Fibroblast of pulmonary artery (primary cell): ENCODE results near the gene RANBP17.
"Not testable (repeated sequence)": the region's sequence is repeated elsewhere in the genome, so short reads cannot be mapped to it uniquely, and the experiment has no call there.

ENCODE experiments used
- DNase-seq: peaks from one replicate; pipeline ENCODE4 v3.0.0-alpha.2; 2010; ENCODE audit warnings: low read depth
- H3K4me3 ChIP-seq: replicated peaks from 2 replicates; pipeline ENCODE4 v1.5.1; 2011; ENCODE audit warnings: low read depth, mild to moderate bottlenecking, control low read depth, low read length, moderate library complexity
- TF ChIP-seq, protein P1 (sequence below): IDR thresholded peaks from 2 replicates; pipeline ENCODE4 v1.5.1; 2011; ENCODE audit warnings: mild to moderate bottlenecking, control low read depth, low read length, inconsistent platforms; ENCODE audit errors: missing control alignments

The RANBP17 gene

DNA sequence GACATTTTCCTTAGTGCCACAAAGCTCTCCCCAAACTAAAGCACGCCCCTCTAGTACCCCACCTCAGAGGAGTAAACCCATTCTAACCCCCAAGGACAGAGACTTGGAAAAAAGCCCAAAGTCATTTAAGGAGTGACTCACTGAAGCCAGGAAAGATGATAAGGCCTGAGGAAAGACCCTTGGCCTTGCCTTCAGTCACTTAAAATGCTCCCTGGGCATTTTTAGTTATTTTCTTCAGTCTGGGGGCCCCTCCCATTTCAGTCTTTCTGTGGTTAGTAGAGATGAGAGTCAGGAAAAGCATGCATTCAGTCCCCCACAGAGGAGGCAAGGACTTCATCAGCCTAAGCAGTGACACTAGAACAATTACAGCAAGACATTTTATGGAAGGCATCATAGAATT lies 433.5 kb downstream of the RANBP17 start:
- TF ChIP-seq, protein P1, sequence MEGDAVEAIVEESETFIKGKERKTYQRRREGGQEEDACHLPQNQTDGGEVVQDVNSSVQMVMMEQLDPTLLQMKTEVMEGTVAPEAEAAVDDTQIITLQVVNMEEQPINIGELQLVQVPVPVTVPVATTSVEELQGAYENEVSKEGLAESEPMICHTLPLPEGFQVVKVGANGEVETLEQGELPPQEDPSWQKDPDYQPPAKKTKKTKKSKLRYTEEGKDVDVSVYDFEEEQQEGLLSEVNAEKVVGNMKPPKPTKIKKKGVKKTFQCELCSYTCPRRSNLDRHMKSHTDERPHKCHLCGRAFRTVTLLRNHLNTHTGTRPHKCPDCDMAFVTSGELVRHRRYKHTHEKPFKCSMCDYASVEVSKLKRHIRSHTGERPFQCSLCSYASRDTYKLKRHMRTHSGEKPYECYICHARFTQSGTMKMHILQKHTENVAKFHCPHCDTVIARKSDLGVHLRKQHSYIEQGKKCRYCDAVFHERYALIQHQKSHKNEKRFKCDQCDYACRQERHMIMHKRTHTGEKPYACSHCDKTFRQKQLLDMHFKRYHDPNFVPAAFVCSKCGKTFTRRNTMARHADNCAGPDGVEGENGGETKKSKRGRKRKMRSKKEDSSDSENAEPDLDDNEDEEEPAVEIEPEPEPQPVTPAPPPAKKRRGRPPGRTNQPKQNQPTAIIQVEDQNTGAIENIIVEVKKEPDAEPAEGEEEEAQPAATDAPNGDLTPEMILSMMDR = no peak
- H3K4me3 ChIP-seq = no peak overlapping the region
- DNase-seq = no peak

DNA sequence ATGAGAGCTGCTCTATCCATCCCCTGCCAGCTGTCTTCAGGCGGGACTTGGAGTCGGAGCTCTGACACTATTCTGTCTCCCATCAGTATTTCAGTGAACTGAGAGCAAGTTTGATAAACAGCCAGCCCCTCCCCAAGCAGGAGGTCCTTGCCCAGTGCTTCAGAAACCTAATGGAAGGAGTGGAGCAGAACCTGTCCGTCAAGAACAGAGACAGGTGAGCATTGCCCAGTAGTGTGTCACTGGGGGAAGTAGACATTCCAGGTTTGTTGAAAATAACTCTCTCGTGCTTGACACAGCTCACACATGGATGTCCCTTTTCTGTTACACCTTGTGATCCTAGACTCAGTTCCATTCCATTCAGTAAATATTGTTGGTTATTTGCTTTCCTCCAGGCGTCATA lies 434.0 kb downstream of the RANBP17 start:
- TF ChIP-seq, protein P1 = no peak
- no peak overlapping the region for H3K4me3 ChIP-seq
- no peak for DNase-seq

DNA sequence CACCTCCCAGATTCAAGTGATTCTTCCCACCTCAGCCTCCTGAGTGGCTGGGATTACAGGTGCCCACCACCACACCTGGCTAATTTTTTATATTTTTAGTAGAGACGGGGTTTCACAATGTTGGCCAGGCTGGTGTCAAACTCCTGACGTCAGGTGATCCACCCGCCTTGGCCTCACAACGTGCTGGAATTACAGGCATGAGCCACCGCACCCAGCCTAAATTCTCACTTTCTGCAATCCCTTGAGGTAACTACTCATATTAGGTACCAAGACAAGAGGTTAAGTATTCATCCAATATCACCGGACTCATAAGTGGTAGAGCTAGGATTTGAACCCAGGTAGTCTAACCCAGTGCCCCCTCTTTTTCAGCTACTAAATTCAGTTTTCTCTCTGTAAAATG lies 436.1 kb downstream of the RANBP17 start:
- DNase-seq, H3K4me3 ChIP-seq: not testable (repeated sequence)

DNA sequence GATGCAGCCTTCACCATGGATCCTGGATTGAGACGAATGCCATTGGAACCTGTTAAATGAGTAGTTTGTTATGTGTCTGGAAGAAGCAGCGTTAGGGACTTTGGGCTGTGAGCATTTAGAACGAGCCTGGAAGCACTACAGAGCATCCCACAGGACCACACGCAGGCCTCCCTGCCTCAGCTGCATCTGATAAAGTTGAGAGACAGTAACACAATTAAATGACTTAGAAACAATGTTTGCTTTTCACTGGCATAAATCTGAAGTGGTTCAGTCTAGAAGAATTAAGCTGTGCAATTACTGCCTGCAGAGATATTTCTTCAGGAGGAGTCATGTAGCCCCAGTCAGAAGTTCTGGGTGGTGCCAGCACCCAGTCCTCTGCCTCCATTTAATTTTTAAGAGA lies 437.4 kb downstream of the RANBP17 start:
- no peak overlapping the region for H3K4me3 ChIP-seq
- TF ChIP-seq, protein P1 = no peak
- no peak for DNase-seq

DNA sequence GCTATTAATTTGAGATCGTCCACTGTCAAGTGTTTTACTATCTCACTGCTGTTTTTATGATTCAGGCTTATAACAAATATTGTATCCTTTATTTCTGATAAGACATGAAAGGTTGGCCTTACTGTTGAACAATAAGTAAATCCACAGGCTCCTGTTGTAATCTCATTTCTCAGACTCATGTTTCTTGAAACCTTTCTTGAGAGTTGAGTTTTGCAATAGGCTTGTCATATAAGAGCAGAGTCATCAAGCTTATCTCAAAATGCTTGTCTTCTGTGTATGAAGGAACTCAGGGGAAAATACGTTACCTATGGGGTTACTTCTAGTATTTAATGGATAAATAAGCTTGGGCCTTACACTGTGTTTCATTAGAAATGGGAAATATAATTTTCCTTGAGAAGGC lies 438.0 kb downstream of the RANBP17 start:
- no peak overlapping the region for H3K4me3 ChIP-seq
- TF ChIP-seq, protein P1 = no peak
- DNase-seq = peak; percentile 38

DNA sequence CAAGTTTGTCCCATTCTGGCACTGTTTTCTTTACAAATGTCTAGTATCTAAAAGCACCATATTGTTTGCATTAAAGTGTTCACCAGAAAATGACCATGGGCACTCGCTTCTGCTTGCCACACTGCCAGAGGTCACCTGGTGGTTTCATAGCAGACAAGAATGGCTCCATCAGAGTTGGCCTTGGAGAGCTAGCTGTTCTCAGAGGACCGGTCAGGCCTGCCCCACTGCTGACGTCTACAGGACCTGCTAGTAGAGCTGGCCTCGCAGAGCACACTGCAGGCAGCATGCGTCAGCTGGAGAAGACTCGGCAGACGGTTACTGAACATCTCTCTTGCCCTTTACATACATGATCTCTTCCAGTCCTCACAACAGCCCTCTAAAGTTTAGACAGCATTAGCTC lies 438.5 kb downstream of the RANBP17 start:
- no peak for DNase-seq

DNA sequence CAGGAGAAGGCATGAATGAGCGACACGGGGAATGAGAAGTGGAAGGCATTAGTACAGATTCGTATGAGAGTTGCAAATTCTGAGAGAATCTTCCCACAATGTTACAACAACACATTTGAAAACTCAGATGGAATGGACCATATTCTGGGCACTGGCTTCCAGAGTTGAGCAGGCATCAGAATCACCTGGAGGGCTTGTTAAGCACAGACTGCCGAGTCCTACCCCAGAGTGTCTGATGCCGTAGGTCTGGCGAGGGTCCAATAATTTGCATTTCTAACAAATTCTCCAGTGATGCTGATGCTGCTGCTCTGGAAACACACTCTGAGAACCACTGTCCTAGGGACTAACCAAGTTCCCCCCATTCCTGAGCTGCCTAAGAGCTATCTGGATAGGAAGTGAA lies 444.3 kb downstream of the RANBP17 start:
- TF ChIP-seq, protein P1 = no peak

More for the DNA sequence above, 438.5 kb downstream of the RANBP17 start:
- no peak overlapping the region for H3K4me3 ChIP-seq
- TF ChIP-seq, protein P1 = no peak

More for the DNA sequence above, 444.3 kb downstream of the RANBP17 start:
- no peak for DNase-seq
- H3K4me3 ChIP-seq = no peak overlapping the region
